ENCODE measurements around the gene OR5P2. TPM values are rescaled to one million over a fixed set of nuclear protein-coding genes. Genes with fewer than 3 reads are reported as not detected.

The OR5P2 gene, protein sequence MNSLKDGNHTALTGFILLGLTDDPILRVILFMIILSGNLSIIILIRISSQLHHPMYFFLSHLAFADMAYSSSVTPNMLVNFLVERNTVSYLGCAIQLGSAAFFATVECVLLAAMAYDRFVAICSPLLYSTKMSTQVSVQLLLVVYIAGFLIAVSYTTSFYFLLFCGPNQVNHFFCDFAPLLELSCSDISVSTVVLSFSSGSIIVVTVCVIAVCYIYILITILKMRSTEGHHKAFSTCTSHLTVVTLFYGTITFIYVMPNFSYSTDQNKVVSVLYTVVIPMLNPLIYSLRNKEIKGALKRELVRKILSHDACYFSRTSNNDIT
- 10 to 100 TPM in 1 of 3 donors, 1 to 10 TPM in 1, not detected in 1; 6.6 to 13.0 TPM for total RNA-seq

DNA sequence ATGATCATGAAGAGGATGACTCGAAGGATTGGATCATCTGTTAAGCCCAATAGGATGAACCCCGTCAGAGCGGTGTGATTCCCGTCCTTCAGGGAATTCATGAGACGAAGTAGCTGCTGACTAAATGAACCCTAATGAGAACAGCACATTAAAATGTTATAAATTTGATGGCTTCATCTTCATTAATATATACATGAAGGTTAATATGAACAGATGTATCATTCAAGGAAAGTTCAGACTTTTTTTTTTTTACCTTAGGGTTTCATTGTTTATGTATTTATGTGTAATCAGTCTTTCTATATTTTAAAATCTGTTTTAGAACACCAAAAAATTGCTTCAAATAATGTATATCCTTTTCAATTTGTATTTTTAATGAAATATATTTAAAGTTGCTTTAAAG lies at the start of gene OR5P2:
Gene OR5P2, minus strand, starts transcription at position 101 of the 400 bp plus-strand sequence. Its CDS starts 0 bp downstream, at position 101.
- Histone ChIP-seq H3K36me3 (no peaks in the 10 kb centered on the region), H3K27ac (no peak within 1 kb of the TSS), H3K4me1 (no peaks in the 10 kb centered on the region), H3K4me3 (no peak within 1 kb of the TSS), H3K27me3 (no peaks in the 10 kb centered on the region), H3K9me3 (peaks cover 0 to 3% of the 10 kb centered on the region in 2 donors)
- TF ChIP-seq POLR2AphosphoS5 (IDR thresholded peaks at IDR 0.05): no peak
- TF ChIP-seq POLR2A (IDR thresholded peaks at IDR 0.05): no peak
- TF ChIP-seq, protein P1, sequence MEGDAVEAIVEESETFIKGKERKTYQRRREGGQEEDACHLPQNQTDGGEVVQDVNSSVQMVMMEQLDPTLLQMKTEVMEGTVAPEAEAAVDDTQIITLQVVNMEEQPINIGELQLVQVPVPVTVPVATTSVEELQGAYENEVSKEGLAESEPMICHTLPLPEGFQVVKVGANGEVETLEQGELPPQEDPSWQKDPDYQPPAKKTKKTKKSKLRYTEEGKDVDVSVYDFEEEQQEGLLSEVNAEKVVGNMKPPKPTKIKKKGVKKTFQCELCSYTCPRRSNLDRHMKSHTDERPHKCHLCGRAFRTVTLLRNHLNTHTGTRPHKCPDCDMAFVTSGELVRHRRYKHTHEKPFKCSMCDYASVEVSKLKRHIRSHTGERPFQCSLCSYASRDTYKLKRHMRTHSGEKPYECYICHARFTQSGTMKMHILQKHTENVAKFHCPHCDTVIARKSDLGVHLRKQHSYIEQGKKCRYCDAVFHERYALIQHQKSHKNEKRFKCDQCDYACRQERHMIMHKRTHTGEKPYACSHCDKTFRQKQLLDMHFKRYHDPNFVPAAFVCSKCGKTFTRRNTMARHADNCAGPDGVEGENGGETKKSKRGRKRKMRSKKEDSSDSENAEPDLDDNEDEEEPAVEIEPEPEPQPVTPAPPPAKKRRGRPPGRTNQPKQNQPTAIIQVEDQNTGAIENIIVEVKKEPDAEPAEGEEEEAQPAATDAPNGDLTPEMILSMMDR (IDR thresholded peaks at IDR 0.05): no peak
- DNase-seq (ENCODE audit: low spot score in 2 of 2): no peak
- intact Hi-C loops (cut with DNase I; ENCODE audit: low total_unique reads): no loop called here

DNA sequence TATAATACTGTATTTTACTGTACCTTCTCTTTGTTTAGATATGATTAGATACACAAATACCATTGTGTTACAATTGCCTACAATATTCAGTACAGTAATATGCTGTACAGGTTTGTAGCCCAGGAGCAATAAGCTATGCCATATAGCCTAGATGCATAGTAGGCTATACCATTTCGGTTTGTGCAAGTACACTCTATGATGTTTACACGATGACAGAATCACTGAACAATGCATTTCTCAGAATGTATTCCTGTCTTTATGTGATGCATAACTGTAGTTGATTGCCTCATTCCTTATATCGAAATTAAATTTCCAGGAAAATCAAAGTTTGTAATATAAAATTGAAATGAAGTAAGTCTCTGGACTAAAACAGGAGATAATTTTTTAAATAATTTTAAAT lies 49.3 kb upstream of the OR5P2 start:
- Histone ChIP-seq H3K36me3 (no peaks in the 10 kb centered on the region), H3K27me3 (no peaks in the 10 kb centered on the region), H3K27ac (no peak overlapping the region), H3K4me3 (no peak overlapping the region), H3K9me3 (peaks cover 0 to 3% of the 10 kb centered on the region in 2 donors), H3K4me1 (no peaks in the 10 kb centered on the region)
- intact Hi-C loops (cut with DNase I; ENCODE audit: low total_unique reads): no loop called here
- TF ChIP-seq, protein P1 (IDR thresholded peaks at IDR 0.05): no peak
- no peak for TF ChIP-seq POLR2AphosphoS5 (IDR thresholded peaks at IDR 0.05)
- no peak for TF ChIP-seq POLR2A (IDR thresholded peaks at IDR 0.05)
- DNase-seq (ENCODE audit: low spot score in 2 of 2): no peak

DNA sequence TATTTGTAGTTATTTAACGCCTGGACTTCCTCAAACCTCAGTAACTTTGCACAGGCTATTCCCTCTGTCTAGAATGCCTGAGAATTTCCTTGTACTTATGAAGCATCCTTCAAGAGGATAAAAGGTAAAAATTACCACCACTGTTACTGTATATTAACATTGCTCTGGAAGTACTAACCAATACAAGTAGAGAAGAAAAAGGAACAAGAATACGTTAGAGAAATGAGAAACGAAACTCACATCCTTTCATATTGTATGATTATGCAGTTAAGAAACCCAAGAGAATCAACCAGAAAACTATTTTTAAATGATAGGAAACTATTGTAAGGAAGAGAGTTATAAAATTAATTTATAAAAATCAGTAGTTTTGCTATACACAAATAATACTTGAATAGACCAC lies 48.2 kb upstream of the OR5P2 start:
- peaks cover 0 to 3% of the 10 kb centered on the region in 2 donors for H3K9me3 ChIP-seq
- DNase-seq (ENCODE audit: low spot score in 2 of 2): no peak

DNA sequence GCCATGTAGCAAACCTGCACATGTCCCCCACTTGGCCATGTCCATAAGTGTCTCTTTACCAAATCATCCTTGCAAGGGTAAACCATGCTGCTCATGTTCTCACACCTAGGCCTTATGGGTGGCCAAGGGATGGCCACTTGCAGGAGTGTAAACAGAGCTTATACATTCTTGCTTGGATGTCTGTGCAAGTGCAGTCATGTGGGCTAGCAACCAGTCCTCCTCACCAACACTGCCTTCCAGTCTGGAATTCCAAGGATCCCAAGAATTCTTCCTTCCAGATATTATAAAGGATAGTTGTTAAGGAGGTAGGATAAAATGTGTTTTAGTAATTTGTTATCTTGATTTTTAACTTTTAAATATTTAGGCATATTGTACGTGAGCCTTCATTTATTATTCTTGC lies 47.8 kb upstream of the OR5P2 start:
- H3K4me1 ChIP-seq: no peaks in the 10 kb centered on the region
- H3K4me3 ChIP-seq: no peak overlapping the region
- DNase-seq (ENCODE audit: low spot score in 2 of 2): no peak
- H3K27ac ChIP-seq: no peak overlapping the region
- no peaks in the 10 kb centered on the region for H3K36me3 ChIP-seq
- no peaks in the 10 kb centered on the region for H3K27me3 ChIP-seq
- TF ChIP-seq POLR2AphosphoS5 (IDR thresholded peaks at IDR 0.05) (no peak), POLR2A (IDR thresholded peaks at IDR 0.05) (no peak)
- TF ChIP-seq, protein P1 (IDR thresholded peaks at IDR 0.05): no peak
- H3K9me3 ChIP-seq: peaks cover 0 to 3% of the 10 kb centered on the region in 2 donors
- intact Hi-C loops (cut with DNase I; ENCODE audit: low total_unique reads): no loop called here

More for the DNA sequence above, 48.2 kb upstream of the OR5P2 start:
- H3K4me1 ChIP-seq: no peaks in the 10 kb centered on the region
- H3K27ac ChIP-seq: no peak overlapping the region
- TF ChIP-seq POLR2A (IDR thresholded peaks at IDR 0.05) (no peak), POLR2AphosphoS5 (IDR thresholded peaks at IDR 0.05) (no peak)
- TF ChIP-seq, protein P1 (IDR thresholded peaks at IDR 0.05): no peak
- no peaks in the 10 kb centered on the region for H3K36me3 ChIP-seq
- no peak overlapping the region for H3K4me3 ChIP-seq
- H3K27me3 ChIP-seq: no peaks in the 10 kb centered on the region
- intact Hi-C loops (cut with DNase I; ENCODE audit: low total_unique reads): no loop called here

DNA sequence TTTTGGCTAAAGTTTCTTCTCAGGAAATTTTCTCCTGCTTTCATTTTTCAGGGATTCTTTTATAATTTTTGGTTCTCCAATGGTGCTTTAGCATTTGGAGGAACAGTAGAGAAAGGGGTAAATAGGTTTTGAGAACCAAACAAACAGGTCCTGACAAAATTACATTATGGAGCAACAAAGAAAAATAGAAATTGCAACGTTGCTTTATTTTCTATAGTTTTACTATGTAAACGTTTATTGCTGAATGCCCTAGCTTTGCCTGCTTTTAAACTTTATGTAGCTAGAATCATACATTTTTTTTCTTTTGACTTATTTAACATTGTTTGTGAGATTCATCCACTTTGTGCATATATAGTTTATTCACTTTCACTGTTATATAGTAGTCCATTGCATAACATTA lies 43.8 kb upstream of the OR5P2 start:
- Histone ChIP-seq H3K27ac (no peak overlapping the region), H3K27me3 (no peaks in the 10 kb centered on the region), H3K36me3 (no peaks in the 10 kb centered on the region), H3K4me3 (no peak overlapping the region), H3K4me1 (no peaks in the 10 kb centered on the region), H3K9me3 (peaks cover 0 to 3% of the 10 kb centered on the region in 2 donors)
- intact Hi-C loops (cut with DNase I; ENCODE audit: low total_unique reads): no loop called here
- TF ChIP-seq POLR2AphosphoS5 (IDR thresholded peaks at IDR 0.05) (no peak), POLR2A (IDR thresholded peaks at IDR 0.05) (no peak)
- TF ChIP-seq, protein P1 (IDR thresholded peaks at IDR 0.05): no peak
- DNase-seq (ENCODE audit: low spot score in 2 of 2): no peak
